GM12872 (cell line): ENCODE measurements around the gene HGF.

Source experiments
- CTCF ChIP-seq: IDR thresholded peaks from 3 replicates; pipeline ENCODE4 v1.5.1; 2011; ENCODE audit warnings: low read depth, mild to moderate bottlenecking, low read length, moderate library complexity; ENCODE audit not compliant: insufficient read depth

HGF gene

DNA sequence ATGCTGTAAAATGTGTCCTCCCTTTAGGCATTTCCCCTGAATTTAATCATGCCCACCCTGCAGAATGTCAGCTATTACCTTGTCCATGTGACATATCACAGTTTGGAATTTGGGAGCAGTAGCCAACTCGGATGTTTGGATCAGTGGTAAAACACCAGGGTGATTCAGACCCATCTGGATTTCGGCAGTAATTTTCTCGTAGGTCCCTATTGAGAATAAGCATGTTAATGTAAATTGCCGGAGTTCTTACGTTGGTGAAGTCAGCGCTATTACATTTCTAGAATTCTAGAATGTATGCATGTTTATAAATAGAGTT is 44.1 kb downstream of the HGF start:
- no peak for TF ChIP-seq CTCF

DNA sequence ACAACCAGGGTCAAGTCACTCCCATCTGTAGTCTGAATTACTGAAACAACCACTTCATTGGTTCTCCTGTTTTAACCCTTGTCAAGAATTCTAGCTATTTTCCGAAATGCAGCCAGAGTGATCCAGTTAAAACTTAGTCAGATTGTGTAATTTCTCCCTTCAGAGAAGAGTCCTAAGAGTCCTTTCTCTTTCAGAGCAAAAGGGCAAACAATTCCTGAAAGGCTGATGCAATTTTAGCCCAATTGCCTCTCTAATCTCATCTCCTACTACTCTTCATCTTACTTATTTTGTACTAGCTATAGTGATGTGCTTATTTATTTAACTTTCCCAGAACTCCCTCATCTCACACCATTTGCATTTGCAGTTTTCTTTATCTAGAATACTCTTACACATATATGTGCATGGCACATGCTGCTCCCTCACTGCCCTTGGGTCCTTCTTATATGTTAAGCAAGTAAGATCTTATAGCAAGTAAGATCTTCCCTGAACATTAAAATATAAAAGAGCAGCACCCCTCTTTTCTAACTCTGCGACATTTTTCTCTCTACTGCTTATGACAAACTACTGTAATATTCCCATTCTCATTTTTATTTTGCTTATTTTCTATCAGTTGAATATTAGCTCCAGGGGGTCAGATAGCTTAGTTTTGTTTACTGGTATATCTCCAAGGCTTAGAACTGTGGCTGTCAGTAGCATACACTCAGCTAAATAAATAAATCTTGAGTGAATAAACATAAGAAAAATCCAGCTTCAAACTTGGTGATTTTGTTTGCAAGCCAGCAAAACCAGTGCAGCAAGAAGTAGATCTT is 44.6 kb downstream of the HGF start:
- no peak for TF ChIP-seq CTCF

DNA sequence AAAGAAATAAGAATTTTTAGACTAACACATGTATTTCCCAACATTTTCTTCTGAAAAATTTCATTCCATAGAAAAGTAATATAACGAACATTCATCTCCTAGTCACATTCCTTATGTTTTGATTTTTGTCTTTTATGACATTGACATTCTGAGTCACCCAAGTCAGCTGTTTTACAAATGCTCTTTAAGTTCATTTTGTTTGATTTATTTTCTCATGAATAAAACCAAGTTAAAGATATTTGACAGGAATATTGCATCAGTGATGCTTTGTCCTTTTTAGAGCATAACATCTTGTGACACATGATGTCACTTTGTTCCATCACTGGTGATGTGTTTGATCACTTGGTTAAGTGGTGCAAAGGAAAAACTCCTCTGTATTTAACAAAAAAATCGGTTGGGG is 48.4 kb downstream of the HGF start:
- TF ChIP-seq CTCF, result no peak

- no peak for TF ChIP-seq CTCF
Measured at GRCh38 chr7:81719865-81720264, 50.0 kb downstream of the HGF start.

- TF ChIP-seq CTCF, result peak; percentile 32; the same call in 1 of the 3 replicates
Measured at GRCh38 chr7:81715984-81716588, 53.8 kb downstream of the HGF start.

- TF ChIP-seq CTCF, result no peak
Measured at GRCh38 chr7:81714306-81714705, 55.5 kb downstream of the HGF start.

GRCh38 chr7:81710751-81711150 is 59.1 kb downstream of the HGF start:
- no peak for TF ChIP-seq CTCF
